Activated T-cell treated with anti-CD3 and anti-CD28 coated beads for 48 hours (primary cell): ENCODE results near the gene TM7SF2.

Experiments
- DNase-seq: peaks from one replicate; pipeline ENCODE4 v3.0.0-alpha.2; 2020; ENCODE audit warnings: low read depth

The TM7SF2 gene

GRCh38 chr11:65111744-65112545 is at the start of gene TM7SF2:
TSS of gene TM7SF2 (plus strand) at chr11:65111872. CDS start at chr11:65112016, 144 bp downstream.
- peak; percentile 92 for DNase-seq

- DNase-seq: no peak
Observed at GRCh38 chr11:65063532-65063931, 48.1 kb upstream of the TM7SF2 start.

- DNase-seq: no peak
Observed at GRCh38 chr11:65064847-65065240, 46.8 kb upstream of the TM7SF2 start.

GRCh38 chr11:65065851-65066250 is 45.8 kb upstream of the TM7SF2 start:
- no peak for DNase-seq

GRCh38 chr11:65066315-65066714 is 45.4 kb upstream of the TM7SF2 start:
- DNase-seq: no peak

GRCh38 chr11:65066805-65067291 is 44.8 kb upstream of the TM7SF2 start:
- DNase-seq: no peak

GRCh38 chr11:65067446-65067845 is 44.2 kb upstream of the TM7SF2 start:
- DNase-seq: no peak

GRCh38 chr11:65069217-65069616 is 42.5 kb upstream of the TM7SF2 start:
- no peak for DNase-seq

- no peak for DNase-seq
Observed at GRCh38 chr11:65071907-65072630, 39.6 kb upstream of the TM7SF2 start.

- no peak for DNase-seq
Observed at GRCh38 chr11:65072631-65072966, 39.1 kb upstream of the TM7SF2 start.

- DNase-seq: no peak
Observed at GRCh38 chr11:65077451-65077850, 34.2 kb upstream of the TM7SF2 start.

GRCh38 chr11:65078151-65078550 is 33.5 kb upstream of the TM7SF2 start:
- peak; percentile 58 for DNase-seq

GRCh38 chr11:65078786-65079342 is 32.8 kb upstream of the TM7SF2 start:
- no peak for DNase-seq

GRCh38 chr11:65083134-65083833 is 28.4 kb upstream of the TM7SF2 start:
- DNase-seq: no peak

GRCh38 chr11:65083834-65084597 is 27.7 kb upstream of the TM7SF2 start, which contains the start of the genes CDCA5 and ZFPL1:
TSS of gene CDCA5 (minus strand) at chr11:65084040. CDS start at chr11:65083978, 62 bp downstream.
TSS of gene ZFPL1 (plus strand) at chr11:65084222. CDS start at chr11:65084699, 477 bp downstream.
- peak; percentile 96 for DNase-seq

GRCh38 chr11:65084598-65085375 is 26.9 kb upstream of the TM7SF2 start:
- DNase-seq: no peak

- no peak for DNase-seq
Observed at GRCh38 chr11:65085446-65085845, 26.2 kb upstream of the TM7SF2 start.

GRCh38 chr11:65086809-65087208 is 24.9 kb upstream of the TM7SF2 start:
- DNase-seq: no peak

GRCh38 chr11:65087216-65087615 is 24.5 kb upstream of the TM7SF2 start:
- no peak for DNase-seq

- DNase-seq: no peak
Observed at GRCh38 chr11:65087827-65088226, 23.8 kb upstream of the TM7SF2 start.

- DNase-seq: no peak
Observed at GRCh38 chr11:65089621-65090020, 22.1 kb upstream of the TM7SF2 start.
